NCI-H82 (cell line): ENCODE measurements around the gene DACH1.
"Not testable (repeated sequence)": the region's sequence is repeated elsewhere in the genome, so short reads cannot be mapped to it uniquely, and the experiment has no call there.

ENCODE experiments used
- DNase-seq: peaks from one replicate; lab custom pipeline; 2025; lab: John Stamatoyannopoulos, UW

DACH1 gene

GRCh38 chr13:71867131-71867814 is at the start of gene DACH1:
DACH1 (minus strand) TSS chr13:71867204.
- DNase-seq, result peak; percentile 99

GRCh38 chr13:71913717-71914116 is 46.7 kb upstream of the DACH1 start:
- DNase-seq, result no peak

- DNase-seq, result no peak
Measured at GRCh38 chr13:71912524-71912923, 45.5 kb upstream of the DACH1 start.

- no peak for DNase-seq
Measured at GRCh38 chr13:71906448-71906847, 39.4 kb upstream of the DACH1 start.

GRCh38 chr13:71902676-71903075 is 35.7 kb upstream of the DACH1 start:
- DNase-seq, result no peak

- DNase-seq, result not testable (repeated sequence)
Measured at GRCh38 chr13:71893506-71893905, 26.5 kb upstream of the DACH1 start.

GRCh38 chr13:71886880-71887279 is 19.9 kb upstream of the DACH1 start:
- no peak for DNase-seq

GRCh38 chr13:71882120-71882519 is 15.1 kb upstream of the DACH1 start:
- no peak for DNase-seq

- no peak for DNase-seq
Measured at GRCh38 chr13:71880753-71881541, 13.9 kb upstream of the DACH1 start.

DNA sequence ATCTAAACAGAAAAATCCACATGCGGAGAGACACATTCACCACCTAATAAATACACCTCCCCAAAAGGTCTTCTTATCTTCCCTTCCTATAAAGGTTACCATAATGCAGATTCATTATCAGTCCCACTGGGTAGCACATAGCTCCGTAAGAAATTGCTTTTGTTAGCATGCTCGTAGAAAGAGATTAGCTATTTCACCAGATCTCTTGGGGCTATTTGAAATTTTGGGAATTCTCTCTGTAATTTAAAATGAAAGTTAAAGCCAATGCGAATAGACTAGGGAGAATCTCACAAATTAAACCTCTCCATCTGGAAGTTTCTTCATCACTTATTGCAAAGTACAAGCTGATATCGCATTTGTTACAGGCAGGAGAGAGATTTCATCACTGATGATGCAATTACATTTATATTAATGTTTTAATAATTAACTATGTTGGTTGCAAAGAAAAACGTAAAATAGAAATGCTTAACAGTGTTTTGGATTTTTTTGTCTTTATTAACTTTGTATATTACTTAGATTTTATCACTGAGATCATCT is 12.9 kb upstream of the DACH1 start:
- no peak for DNase-seq

DNA sequence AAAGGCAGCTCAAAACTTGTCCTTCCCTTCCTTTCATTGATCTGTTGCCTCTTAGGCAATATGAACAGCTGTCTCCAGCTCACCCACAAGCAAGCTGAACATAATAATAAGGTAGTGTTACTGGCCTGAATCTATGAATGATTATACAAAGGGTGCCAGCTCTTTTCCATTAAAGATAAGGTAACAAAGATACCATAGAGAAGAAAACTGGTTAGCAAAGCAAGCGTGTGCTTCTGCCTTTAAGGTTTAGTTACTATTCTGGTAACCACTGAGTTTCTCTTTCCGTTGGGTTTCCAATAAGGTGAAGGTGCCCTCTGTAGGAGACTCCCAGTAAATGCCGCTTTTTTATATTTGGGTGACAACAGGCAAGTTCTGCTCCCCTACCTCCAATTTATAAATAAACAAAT is 12.1 kb upstream of the DACH1 start:
- peak; percentile 86 for DNase-seq

DNA sequence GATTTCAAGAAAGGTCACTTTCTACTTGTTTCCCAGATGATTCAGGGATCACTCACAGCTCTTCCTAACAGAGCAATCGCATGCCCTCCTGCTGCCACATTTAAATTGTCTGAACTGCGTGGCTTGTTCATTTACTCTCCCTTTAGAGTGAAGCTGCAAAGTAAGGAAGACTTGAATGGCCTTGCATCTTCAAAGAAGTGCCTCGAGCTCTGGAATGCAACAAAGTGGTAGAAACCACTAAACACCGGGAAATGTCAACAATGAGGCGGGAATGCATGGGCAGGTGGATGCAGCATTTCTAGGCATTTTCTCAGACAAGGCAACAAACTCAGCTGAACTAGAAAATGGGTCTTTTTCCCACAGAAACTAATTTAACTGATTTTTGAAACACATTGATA is 10.3 kb upstream of the DACH1 start:
- DNase-seq, result no peak

GRCh38 chr13:71876648-71877255 is 9.7 kb upstream of the DACH1 start:
- DNase-seq, result no peak

GRCh38 chr13:71875823-71876222 is 8.8 kb upstream of the DACH1 start:
- DNase-seq, result no peak

- no peak for DNase-seq
Measured at GRCh38 chr13:71874458-71874857, 7.5 kb upstream of the DACH1 start.

- DNase-seq, result no peak
Measured at GRCh38 chr13:71873418-71874247, 6.6 kb upstream of the DACH1 start.

- DNase-seq, result peak; percentile 23
Measured at GRCh38 chr13:71871844-71872243, 4.8 kb upstream of the DACH1 start.

- peak; percentile 55 for DNase-seq
Measured at GRCh38 chr13:71871176-71871754, 4.3 kb upstream of the DACH1 start.

- DNase-seq, result peak; percentile 79
Measured at GRCh38 chr13:71870100-71870499, 3.1 kb upstream of the DACH1 start.

DNA sequence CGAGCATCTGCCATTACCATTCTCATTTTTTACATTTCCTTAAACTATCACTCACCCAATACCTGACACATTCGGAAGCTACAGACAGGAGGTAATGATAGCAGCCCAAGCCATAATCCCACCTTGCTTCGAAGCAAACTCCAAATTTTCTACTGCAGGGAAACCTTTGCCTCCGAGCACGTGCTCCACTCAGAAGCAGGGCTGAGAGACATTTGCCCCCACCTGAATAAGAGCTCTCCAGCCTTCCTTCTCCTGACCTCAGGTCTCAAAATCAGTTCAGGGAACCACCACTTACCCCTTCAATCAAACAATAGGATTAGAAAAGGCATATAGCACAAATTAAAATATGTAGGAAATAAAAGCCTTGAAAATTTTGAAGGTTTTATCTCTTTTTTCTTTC is 2.3 kb upstream of the DACH1 start:
- peak; percentile 64 for DNase-seq

GRCh38 chr13:71866335-71867130 is 471 bp downstream of the DACH1 start:
- peak; percentile 78 for DNase-seq
